Measurements from ENCODE around the gene ZDHHC8.
A peak's percentile ranks its signal among the peaks of the same experiment; 100 is the strongest.

Gene ZDHHC8

DNA sequence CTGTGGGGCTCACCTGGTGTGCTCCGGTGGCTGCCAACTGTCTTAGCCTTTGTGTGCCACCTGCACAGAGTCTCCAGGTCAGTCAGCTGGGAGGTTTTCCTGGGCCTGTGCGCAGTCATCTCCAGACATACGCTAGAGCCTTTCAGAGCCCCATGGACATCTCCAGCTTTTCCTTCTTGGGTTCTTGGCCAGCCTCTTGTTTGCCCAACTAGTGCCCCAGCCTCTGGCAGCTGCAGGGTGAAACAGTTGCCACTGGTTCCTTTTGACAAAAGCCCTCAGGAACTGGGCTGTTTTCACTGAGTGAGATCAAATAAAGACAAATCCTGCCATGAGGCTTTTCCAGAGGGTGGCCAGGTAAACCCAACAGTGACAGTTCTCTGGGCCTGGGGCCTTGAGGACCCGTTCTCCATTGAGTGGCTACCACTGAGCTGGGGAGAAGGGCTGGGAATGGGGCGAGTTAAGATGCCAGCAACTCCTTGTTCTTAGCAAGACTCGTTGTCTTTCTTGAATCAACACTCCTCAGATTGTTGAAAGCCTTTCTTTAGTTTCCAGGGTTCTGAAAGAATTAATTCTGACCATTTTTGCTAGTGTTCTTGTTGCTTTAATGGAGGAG lies 32.4 kb upstream of the ZDHHC8 start:
- TF ChIP-seq, protein P1, sequence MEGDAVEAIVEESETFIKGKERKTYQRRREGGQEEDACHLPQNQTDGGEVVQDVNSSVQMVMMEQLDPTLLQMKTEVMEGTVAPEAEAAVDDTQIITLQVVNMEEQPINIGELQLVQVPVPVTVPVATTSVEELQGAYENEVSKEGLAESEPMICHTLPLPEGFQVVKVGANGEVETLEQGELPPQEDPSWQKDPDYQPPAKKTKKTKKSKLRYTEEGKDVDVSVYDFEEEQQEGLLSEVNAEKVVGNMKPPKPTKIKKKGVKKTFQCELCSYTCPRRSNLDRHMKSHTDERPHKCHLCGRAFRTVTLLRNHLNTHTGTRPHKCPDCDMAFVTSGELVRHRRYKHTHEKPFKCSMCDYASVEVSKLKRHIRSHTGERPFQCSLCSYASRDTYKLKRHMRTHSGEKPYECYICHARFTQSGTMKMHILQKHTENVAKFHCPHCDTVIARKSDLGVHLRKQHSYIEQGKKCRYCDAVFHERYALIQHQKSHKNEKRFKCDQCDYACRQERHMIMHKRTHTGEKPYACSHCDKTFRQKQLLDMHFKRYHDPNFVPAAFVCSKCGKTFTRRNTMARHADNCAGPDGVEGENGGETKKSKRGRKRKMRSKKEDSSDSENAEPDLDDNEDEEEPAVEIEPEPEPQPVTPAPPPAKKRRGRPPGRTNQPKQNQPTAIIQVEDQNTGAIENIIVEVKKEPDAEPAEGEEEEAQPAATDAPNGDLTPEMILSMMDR (conservative IDR thresholded peaks at IDR 0.05; ENCODE audit: low read depth, low read length) = no peak
- no peak for DNase-seq (ENCODE audit: low read depth)
- H3K4me3 ChIP-seq (ENCODE audit: low read depth, low read length) = no peak overlapping the region

DNA sequence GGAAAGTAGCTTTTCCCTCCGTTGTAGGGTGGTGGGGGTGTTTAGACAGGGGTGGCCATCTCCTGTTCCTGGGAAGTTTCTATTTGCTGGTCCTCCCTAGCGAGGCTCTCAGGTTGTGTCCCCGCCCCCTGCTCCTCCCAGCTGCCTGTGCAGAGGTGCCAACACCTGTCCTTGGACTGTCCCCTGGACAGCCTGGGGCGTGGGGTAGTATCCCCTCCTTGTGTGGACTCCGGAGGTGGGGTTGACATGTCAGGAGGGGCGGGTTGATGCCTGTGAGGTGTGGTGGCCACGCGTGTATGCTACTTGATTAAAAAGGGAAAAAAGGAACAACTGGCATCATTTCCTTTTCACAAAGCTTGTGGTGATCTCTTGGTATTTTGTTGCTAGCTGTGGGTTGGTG lies 30.0 kb upstream of the ZDHHC8 start:
- no peak overlapping the region for H3K4me3 ChIP-seq (ENCODE audit: low read depth, low read length)
- no peak for DNase-seq (ENCODE audit: low read depth)
- TF ChIP-seq, protein P1 (conservative IDR thresholded peaks at IDR 0.05; ENCODE audit: low read depth, low read length) = no peak

DNA sequence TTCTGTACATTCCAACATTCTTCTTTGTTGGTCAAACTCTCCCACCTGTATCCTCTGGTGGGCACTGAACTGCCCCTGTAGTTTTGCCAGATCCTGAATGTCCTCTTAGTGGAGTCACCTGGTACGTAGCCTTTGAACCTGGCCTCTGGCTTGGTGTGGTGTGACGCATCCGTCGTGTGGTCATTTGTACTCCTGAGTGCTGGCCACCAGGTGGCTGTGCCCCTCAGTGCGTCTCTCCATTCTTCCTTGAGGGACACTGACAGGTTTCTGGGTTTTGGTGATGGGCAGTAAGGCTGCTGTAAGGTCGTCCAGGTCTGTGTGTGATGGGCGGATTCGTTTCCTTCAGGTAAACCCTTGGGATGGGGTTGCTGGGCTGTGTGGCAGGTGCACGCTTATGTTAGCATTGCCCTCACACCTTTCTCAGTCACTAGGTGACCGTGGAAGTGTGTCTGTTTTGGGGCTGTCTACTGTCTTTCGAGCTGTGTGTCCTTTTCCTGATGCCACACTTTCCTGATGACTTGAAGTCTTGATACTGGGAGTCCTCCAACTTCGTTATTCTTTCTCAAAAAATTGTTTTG lies 29.3 kb upstream of the ZDHHC8 start:
- TF ChIP-seq, protein P1 (conservative IDR thresholded peaks at IDR 0.05; ENCODE audit: low read depth, low read length) = peak; percentile 4
- no peak overlapping the region for H3K4me3 ChIP-seq (ENCODE audit: low read depth, low read length)
- DNase-seq (ENCODE audit: low read depth) = no peak

DNA sequence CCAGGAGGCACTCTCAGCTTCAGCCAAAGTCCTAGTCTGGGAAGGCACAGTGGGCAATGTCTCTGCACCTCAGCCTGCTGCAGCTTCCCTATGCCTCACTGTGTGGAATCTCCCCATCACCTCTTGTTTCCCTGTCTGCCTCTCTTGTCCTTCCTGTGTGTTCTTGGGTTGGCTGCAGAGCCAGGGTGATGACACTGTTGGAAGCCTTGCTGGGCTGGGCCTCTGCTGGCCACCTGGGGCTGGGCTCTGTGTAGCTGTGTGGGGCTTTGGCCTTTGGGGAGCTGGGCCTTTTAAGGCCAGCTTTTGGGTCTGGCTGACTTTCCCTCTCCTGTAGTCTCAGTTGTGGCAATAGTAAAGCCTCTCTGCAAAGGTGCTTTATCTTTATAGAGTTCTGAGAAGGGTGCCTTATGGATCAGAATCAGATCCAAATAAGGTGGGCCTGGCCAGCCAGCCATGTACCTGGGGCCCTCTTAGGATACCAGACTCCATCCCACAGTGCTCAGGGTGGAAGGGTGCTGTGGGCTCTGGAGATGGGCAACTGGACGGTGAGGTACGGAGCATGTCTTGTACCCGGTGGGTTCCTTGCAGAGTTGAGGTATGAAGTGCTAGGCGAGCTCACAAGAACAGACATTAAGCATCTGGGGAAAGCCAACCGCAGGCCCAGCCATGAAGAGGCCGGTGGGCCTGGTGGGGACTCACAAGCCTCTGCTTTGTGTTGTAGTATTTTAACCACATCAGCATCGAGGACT lies 26.0 kb upstream of the ZDHHC8 start:
- no peak for DNase-seq (ENCODE audit: low read depth)
- TF ChIP-seq, protein P1 (conservative IDR thresholded peaks at IDR 0.05; ENCODE audit: low read depth, low read length) = no peak
- H3K4me3 ChIP-seq (ENCODE audit: low read depth, low read length) = no peak overlapping the region

DNA sequence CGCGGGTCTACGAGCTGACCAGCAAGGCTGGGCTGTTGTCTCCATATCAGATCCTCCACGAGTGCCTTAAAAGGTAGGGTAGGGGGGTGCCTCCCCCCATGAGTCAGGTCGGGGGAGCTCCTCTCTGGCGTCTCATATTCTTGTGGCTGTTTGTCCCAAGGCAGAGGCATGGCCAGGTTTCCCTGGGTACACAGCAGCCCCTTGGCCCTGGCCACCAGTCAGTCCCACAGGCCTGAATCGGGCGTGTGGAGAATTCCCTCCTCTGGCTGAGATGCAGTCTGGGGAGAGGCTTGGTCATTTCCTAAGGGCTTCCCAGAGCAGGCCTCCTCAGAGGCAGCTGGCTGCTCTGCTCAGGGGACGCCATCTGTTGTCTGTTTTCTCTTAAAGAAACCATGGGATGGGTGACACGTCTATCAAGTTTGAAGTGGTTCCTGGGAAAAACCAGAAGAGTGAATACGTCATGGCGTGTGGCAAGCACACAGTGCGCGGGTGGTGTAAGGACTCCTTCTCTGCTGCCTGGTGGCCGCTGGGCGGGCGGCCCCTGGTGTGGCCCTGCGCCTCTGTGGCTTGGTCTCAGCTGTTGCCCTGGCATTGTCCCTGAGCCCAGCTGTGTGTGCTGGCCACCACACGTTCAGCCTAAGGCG lies 25.3 kb upstream of the ZDHHC8 start:
- TF ChIP-seq, protein P1 (conservative IDR thresholded peaks at IDR 0.05; ENCODE audit: low read depth, low read length) = no peak
- DNase-seq (ENCODE audit: low read depth) = no peak
- H3K4me3 ChIP-seq (ENCODE audit: low read depth, low read length) = no peak overlapping the region

DNA sequence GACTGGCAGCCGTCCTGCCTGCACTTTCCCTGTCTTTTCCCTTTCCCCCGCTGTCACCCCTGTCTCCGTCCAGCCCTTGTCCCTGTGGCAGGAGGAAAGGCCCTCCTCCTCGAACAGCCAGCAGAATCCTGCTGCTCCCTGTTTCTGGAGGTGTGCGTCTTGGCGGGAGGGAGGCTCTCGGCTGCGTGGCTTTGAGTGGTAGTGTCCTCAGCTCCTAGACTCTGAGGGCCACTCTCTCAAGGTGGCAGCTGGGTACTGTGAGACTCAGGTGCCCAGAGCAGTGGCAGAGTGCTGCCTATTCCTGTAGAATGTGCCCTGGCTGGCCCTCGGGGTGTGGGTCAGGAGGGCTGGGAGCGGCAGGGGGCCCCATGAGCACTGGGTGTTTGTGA lies 24.8 kb upstream of the ZDHHC8 start:
- no peak overlapping the region for H3K4me3 ChIP-seq (ENCODE audit: low read depth, low read length)
- TF ChIP-seq, protein P1 (conservative IDR thresholded peaks at IDR 0.05; ENCODE audit: low read depth, low read length) = no peak
- DNase-seq (ENCODE audit: low read depth) = no peak

All from choroid plexus epithelial cell (primary cell).